RWPE2 (cell line): ENCODE data around the gene NT5M.

Source experiments
- ATAC-seq: fragments of 200-7000 bp; cut with Tn5 transposase; 3 replicates; pipeline ENCODE4 v1.9.1; 2021; ENCODE audit warnings: low read depth
- DNase-seq: peaks from one replicate; pipeline ENCODE4 v3.0.0-alpha.2; 2020; ENCODE audit warnings: low spot score
- H3K27ac ChIP-seq: fragments of 450-650 bp; 2 replicates; pipeline ENCODE4 v1.5.1; 2017; ENCODE audit warnings: mild to moderate bottlenecking; ENCODE audit not compliant: poor library complexity, severe bottlenecking
- H3K27me3 ChIP-seq: fragments of 250-450 bp; sonication (Bioruptor Pico); 2 replicates; pipeline ENCODE4 v1.5.1; 2021; ENCODE audit warnings: mild to moderate bottlenecking, moderate library complexity; ENCODE audit not compliant: insufficient read depth, poor library complexity, severe bottlenecking
- H3K36me3 ChIP-seq: fragments of 250-450 bp; sonication (Bioruptor Pico); 2 replicates; pipeline ENCODE4 v1.5.1; 2020; ENCODE audit warnings: low read depth, mild to moderate bottlenecking, moderate library complexity
- H3K4me1 ChIP-seq: fragments of 250-450 bp; sonication (Bioruptor Pico); 2 replicates; pipeline ENCODE4 v1.5.1; 2021; ENCODE audit warnings: mild to moderate bottlenecking, moderate library complexity; ENCODE audit not compliant: insufficient read depth, poor library complexity, severe bottlenecking
- H3K4me3 ChIP-seq: fragments of 250-450 bp; sonication (Bioruptor Pico); 2 replicates; pipeline ENCODE4 v1.5.1; 2021; ENCODE audit warnings: mild to moderate bottlenecking, moderate library complexity; ENCODE audit not compliant: severe bottlenecking
- H3K9me3 ChIP-seq: fragments of 250-450 bp; sonication (Bioruptor Pico); 2 replicates; pipeline ENCODE4 v1.5.1; 2021; ENCODE audit warnings: mild to moderate bottlenecking, moderate library complexity; ENCODE audit not compliant: severe bottlenecking
- TF ChIP-seq, protein P1 (sequence below): fragments of 450-650 bp; IDR thresholded peaks from one replicate; pipeline ENCODE4 v1.5.1; 2017; ENCODE audit warnings: mild to moderate bottlenecking, moderate library complexity; ENCODE audit not compliant: poor library complexity, severe bottlenecking

NT5M gene

DNA sequence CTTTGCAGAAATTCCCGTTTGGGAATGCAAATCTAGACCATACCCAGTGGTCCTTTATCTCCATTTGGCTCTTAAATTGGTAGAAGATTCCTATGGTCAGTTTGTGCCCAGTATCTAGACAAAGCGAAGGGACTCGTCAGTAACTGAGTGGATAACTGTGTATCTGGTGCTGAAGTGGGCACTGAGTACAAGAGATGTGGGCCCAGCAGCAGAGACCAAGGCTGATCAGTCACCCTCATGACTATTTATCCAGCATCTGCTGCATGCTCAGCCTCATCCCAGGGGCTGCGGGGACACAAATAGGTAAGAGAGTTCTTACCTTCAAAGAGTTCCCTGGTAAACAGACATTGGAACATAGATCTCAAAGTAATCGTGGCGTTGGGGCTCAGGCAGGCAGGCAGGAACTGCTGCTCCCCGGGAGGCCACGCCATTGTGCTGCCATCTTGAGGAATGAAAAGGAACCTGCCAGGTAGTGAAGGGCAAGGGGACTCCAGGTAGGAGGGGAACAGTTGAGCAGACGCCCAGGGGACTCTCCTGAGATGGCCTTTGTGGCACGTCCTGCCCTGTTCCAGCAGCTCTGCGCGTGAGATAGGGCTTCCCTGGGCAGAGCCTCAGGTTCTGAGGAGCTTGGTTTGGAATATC lies 10.3 kb downstream of the NT5M start:
- no peaks in the 10 kb centered on the region for H3K4me1 ChIP-seq
- H3K9me3 ChIP-seq: no peaks in the 10 kb centered on the region
- no peak overlapping the region for H3K4me3 ChIP-seq
- H3K36me3 ChIP-seq: no peaks in the 10 kb centered on the region
- DNase-seq (no peak), ATAC-seq (peak; percentile 91)
- TF ChIP-seq, protein P1, sequence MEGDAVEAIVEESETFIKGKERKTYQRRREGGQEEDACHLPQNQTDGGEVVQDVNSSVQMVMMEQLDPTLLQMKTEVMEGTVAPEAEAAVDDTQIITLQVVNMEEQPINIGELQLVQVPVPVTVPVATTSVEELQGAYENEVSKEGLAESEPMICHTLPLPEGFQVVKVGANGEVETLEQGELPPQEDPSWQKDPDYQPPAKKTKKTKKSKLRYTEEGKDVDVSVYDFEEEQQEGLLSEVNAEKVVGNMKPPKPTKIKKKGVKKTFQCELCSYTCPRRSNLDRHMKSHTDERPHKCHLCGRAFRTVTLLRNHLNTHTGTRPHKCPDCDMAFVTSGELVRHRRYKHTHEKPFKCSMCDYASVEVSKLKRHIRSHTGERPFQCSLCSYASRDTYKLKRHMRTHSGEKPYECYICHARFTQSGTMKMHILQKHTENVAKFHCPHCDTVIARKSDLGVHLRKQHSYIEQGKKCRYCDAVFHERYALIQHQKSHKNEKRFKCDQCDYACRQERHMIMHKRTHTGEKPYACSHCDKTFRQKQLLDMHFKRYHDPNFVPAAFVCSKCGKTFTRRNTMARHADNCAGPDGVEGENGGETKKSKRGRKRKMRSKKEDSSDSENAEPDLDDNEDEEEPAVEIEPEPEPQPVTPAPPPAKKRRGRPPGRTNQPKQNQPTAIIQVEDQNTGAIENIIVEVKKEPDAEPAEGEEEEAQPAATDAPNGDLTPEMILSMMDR: peak; percentile 73
- H3K27ac ChIP-seq: no peak overlapping the region
- no peaks in the 10 kb centered on the region for H3K27me3 ChIP-seq

GRCh38 chr17:17314501-17315071 lies 11.4 kb downstream of the NT5M start:
- TF ChIP-seq, protein P1: no peak
- Histone ChIP-seq H3K36me3 (no peaks in the 10 kb centered on the region), H3K27me3 (no peaks in the 10 kb centered on the region), H3K4me3 (no peak overlapping the region), H3K9me3 (no peaks in the 10 kb centered on the region), H3K27ac (no peak overlapping the region), H3K4me1 (no peaks in the 10 kb centered on the region)
- ATAC-seq (no peak), DNase-seq (no peak)

GRCh38 chr17:17315142-17315821 lies 12.1 kb downstream of the NT5M start:
- no peak for ATAC-seq
- no peaks in the 10 kb centered on the region for H3K9me3 ChIP-seq
- no peak overlapping the region for H3K27ac ChIP-seq
- no peaks in the 10 kb centered on the region for H3K27me3 ChIP-seq
- TF ChIP-seq, protein P1: no peak
- no peaks in the 10 kb centered on the region for H3K36me3 ChIP-seq
- no peak overlapping the region for H3K4me3 ChIP-seq
- no peak for DNase-seq
- H3K4me1 ChIP-seq: no peaks in the 10 kb centered on the region

- ATAC-seq (no peak), DNase-seq (no peak)
- no peaks in the 10 kb centered on the region for H3K27me3 ChIP-seq
- TF ChIP-seq, protein P1: no peak
- no peak overlapping the region for H3K27ac ChIP-seq
- H3K9me3 ChIP-seq: no peaks in the 10 kb centered on the region
- no peaks in the 10 kb centered on the region for H3K4me1 ChIP-seq
- no peak overlapping the region for H3K4me3 ChIP-seq
- H3K36me3 ChIP-seq: no peaks in the 10 kb centered on the region
Observed at GRCh38 chr17:17320188-17320910, 17.2 kb downstream of the NT5M start.
